Measurements from ENCODE around the gene TM4SF4. TPM values are rescaled to one million over a fixed set of nuclear protein-coding genes. Genes with fewer than 3 reads are reported as not detected.
"Not testable (repeated sequence)": the region's sequence is repeated elsewhere in the genome, so short reads cannot be mapped to it uniquely, and the experiment has no call there.

The TM4SF4 gene
- polyA plus RNA-seq (ENCODE audit: insufficient read depth in 1 of 5, insufficient read length in 5 of 5, low replicate concordance in 1 of 5), result under 1 TPM in 3 of 5 donors, not detected in 2; 0.08 to 0.98 (median 0.13) TPM
- long read RNA-seq, donor 1, result 0 reads
- long read RNA-seq, donor 2, result 0 reads
- long read RNA-seq, donor 3, result 0 reads
- long read RNA-seq, donor 4, result 0 reads
- long read RNA-seq, donor 5, result 0 reads
- long read RNA-seq, donor 6, result 0 reads
- long read RNA-seq, donor 7, result 0 reads
- long read RNA-seq, donor 8, result 0 reads

GRCh38 chr3:149474250-149474817 lies at the start of gene TM4SF4:
TM4SF4 (plus strand) TSS chr3:149474697; CDS start chr3:149474878, 181 bp downstream.
- no peak for DNase-seq

- DNase-seq, result no peak
Observed at GRCh38 chr3:149424918-149425317, 49.6 kb upstream of the TM4SF4 start.

- no peak for DNase-seq
Observed at GRCh38 chr3:149426325-149426724, 48.2 kb upstream of the TM4SF4 start.

GRCh38 chr3:149428087-149428486 lies 46.4 kb upstream of the TM4SF4 start:
- no peak for DNase-seq

GRCh38 chr3:149430216-149430615 lies 44.3 kb upstream of the TM4SF4 start:
- no peak for DNase-seq

- no peak for DNase-seq
Observed at GRCh38 chr3:149432149-149432548, 42.3 kb upstream of the TM4SF4 start.

- no peak for DNase-seq
Observed at GRCh38 chr3:149435996-149436885, 38.3 kb upstream of the TM4SF4 start.

GRCh38 chr3:149437286-149437685 lies 37.2 kb upstream of the TM4SF4 start:
- no peak for DNase-seq

GRCh38 chr3:149437710-149438109 lies 36.8 kb upstream of the TM4SF4 start:
- DNase-seq, result no peak

- DNase-seq, result no peak
Observed at GRCh38 chr3:149438981-149439380, 35.5 kb upstream of the TM4SF4 start.

- no peak for DNase-seq
Observed at GRCh38 chr3:149441642-149442041, 32.9 kb upstream of the TM4SF4 start.

- no peak for DNase-seq
Observed at GRCh38 chr3:149442043-149442442, 32.5 kb upstream of the TM4SF4 start.

GRCh38 chr3:149442851-149443544 lies 31.5 kb upstream of the TM4SF4 start:
- no peak for DNase-seq

GRCh38 chr3:149443545-149443912 lies 31.0 kb upstream of the TM4SF4 start:
- DNase-seq, result no peak

- DNase-seq, result not testable (repeated sequence)
Observed at GRCh38 chr3:149444867-149445266, 29.6 kb upstream of the TM4SF4 start.

GRCh38 chr3:149448331-149448831 lies 26.1 kb upstream of the TM4SF4 start:
- no peak for DNase-seq

- DNase-seq, result no peak
Observed at GRCh38 chr3:149449182-149449581, 25.3 kb upstream of the TM4SF4 start.

GRCh38 chr3:149449799-149450198 lies 24.7 kb upstream of the TM4SF4 start:
- DNase-seq, result no peak

GRCh38 chr3:149450281-149450680 lies 24.2 kb upstream of the TM4SF4 start:
- no peak for DNase-seq

- DNase-seq, result no peak
Observed at GRCh38 chr3:149452036-149452435, 22.5 kb upstream of the TM4SF4 start.

- DNase-seq, result no peak
Observed at GRCh38 chr3:149453140-149453805, 21.2 kb upstream of the TM4SF4 start.
